Activated CD8-positive, alpha-beta T cell treated with anti-CD3 and anti-CD28 coated beads, Interleukin-2, amount 10 ng/mL, durations not matched to agents 7 days and 5 days (primary cell): ENCODE measurements around the gene PFN1. TPM values are rescaled to one million over a fixed set of nuclear protein-coding genes. Genes with fewer than 3 reads are reported as not detected.
"Not testable (repeated sequence)": the region's sequence is repeated elsewhere in the genome, so short reads cannot be mapped to it uniquely, and the experiment has no call there.

Experiments used
- ATAC-seq: fragments of 150-1000 bp; cut with Tn5 transposase; one replicate; pipeline ENCODE4 v1.10.0; 2021; ENCODE audit warnings: moderate library complexity
- CTCF ChIA-PET: fragments of 350-600 bp; sonication (Branson Sonifier 250); formaldehyde crosslinking; loops from one replicate; lab custom pipeline; 2021; ENCODE audit warnings: antibody characterized with exemption; lab: Charles Lee
- POLR2A ChIA-PET: fragments of 350-600 bp; sonication (Branson Sonifier 250); formaldehyde crosslinking; loops from one replicate; lab custom pipeline; 2021; ENCODE audit warnings: antibody characterized with exemption; lab: Charles Lee
- DNase-seq: peaks from one replicate; pipeline ENCODE4 v3.0.0-alpha.2; 2020
- H3K27ac Mint-ChIP-seq: one replicate; pipeline ENCODE4 v1.8.0; 2021; ENCODE audit warnings: mild to moderate bottlenecking, mixed read lengths
- H3K27me3 Mint-ChIP-seq: one replicate; pipeline ENCODE4 v1.8.0; 2021; ENCODE audit warnings: low read depth, mixed read lengths
- H3K36me3 Mint-ChIP-seq: one replicate; pipeline ENCODE4 v1.8.0; 2021; ENCODE audit warnings: low read depth, mixed read lengths
- H3K4me1 Mint-ChIP-seq: one replicate; pipeline ENCODE4 v1.8.0; 2021; ENCODE audit warnings: low read depth, mixed read lengths
- H3K4me3 Mint-ChIP-seq: one replicate; pipeline ENCODE4 v1.8.0; 2021; ENCODE audit warnings: mild to moderate bottlenecking, mixed read lengths
- H3K9me3 Mint-ChIP-seq: one replicate; pipeline ENCODE4 v1.8.0; 2022; ENCODE audit warnings: mixed read lengths; ENCODE audit not compliant: insufficient read depth
- total RNA-seq, 2 experiments: library from RNA; stranded (reverse); gene quantifications; one replicate each; pipeline ENCODE4 v1.2.3, GENCODE V29; 2021

Gene PFN1
- total RNA-seq, 2 experiments from 2014 or later: 2,493 to 2,581 TPM

GRCh38 chr17:4938069-4938491, 10.2 kb downstream of the PFN1 start:
- no peak for ATAC-seq
- H3K4me3 Mint-ChIP-seq: peak overlapping the region; percentile 97
- ChIA-PET POLR2A (interaction anchor here (0.9 to 1.2 kb wide), 2 partner anchors 12 to 20 kb away, joined by 3 read pairs; no protein-coding TSS in a partner anchor), CTCF (interaction anchor here (3.0 kb wide), 1 partner anchor 29 kb away, joined by 13 read pairs; no protein-coding TSS in a partner anchor)
- H3K36me3 Mint-ChIP-seq: peaks cover 79% of the 10 kb centered on the region
- DNase-seq: no peak
- H3K9me3 Mint-ChIP-seq: no peaks in the 10 kb centered on the region
- peak overlapping the region; percentile 64 for H3K27ac Mint-ChIP-seq
- H3K27me3 Mint-ChIP-seq: no peaks in the 10 kb centered on the region
- H3K4me1 Mint-ChIP-seq: peaks cover 63% of the 10 kb centered on the region

GRCh38 chr17:4937553-4937952, 10.8 kb downstream of the PFN1 start:
- DNase-seq (no peak), ATAC-seq (no peak)
- CTCF ChIA-PET: interaction anchor here (2.6 kb wide), 1 partner anchor 28 kb away, joined by 7 read pairs; no protein-coding TSS in a partner anchor
- POLR2A ChIA-PET: interaction anchor here (0.9 to 1.5 kb wide), 3 partner anchors 12 to 19 kb away, joined by 3 read pairs; no protein-coding TSS in a partner anchor
- no peaks in the 10 kb centered on the region for H3K9me3 Mint-ChIP-seq
- H3K27ac Mint-ChIP-seq: no peak overlapping the region
- peak overlapping the region; percentile 97 for H3K4me3 Mint-ChIP-seq
- H3K4me1 Mint-ChIP-seq: peaks cover 58% of the 10 kb centered on the region
- H3K27me3 Mint-ChIP-seq: no peaks in the 10 kb centered on the region
- peaks cover 74% of the 10 kb centered on the region for H3K36me3 Mint-ChIP-seq

GRCh38 chr17:4936436-4936835, 11.9 kb downstream of the PFN1 start:
- no peak overlapping the region for H3K4me3 Mint-ChIP-seq
- H3K4me1 Mint-ChIP-seq: peaks cover 47% of the 10 kb centered on the region

GRCh38 chr17:4935650-4936049, 12.7 kb downstream of the PFN1 start:
- Mint-ChIP-seq H3K27ac (no peak overlapping the region), H3K36me3 (peaks cover 63% of the 10 kb centered on the region), H3K4me3 (no peak overlapping the region), H3K9me3 (no peaks in the 10 kb centered on the region), H3K27me3 (no peaks in the 10 kb centered on the region), H3K4me1 (peaks cover 47% of the 10 kb centered on the region)
- ChIA-PET CTCF (interaction anchor here (2.6 kb wide), 1 partner anchor 26 kb away, joined by 7 read pairs; no protein-coding TSS in a partner anchor), POLR2A (interaction anchor here (1.3 kb wide), 1 partner anchor 12 kb away, joined by 4 read pairs; no protein-coding TSS in a partner anchor)
- ATAC-seq (no peak), DNase-seq (no peak)

More at GRCh38 chr17:4936436-4936835, 11.9 kb downstream of the PFN1 start:
- CTCF ChIA-PET: interaction anchor here (2.6 kb wide), 1 partner anchor 27 kb away, joined by 7 read pairs; no protein-coding TSS in a partner anchor
- peak overlapping the region; percentile 47 for H3K27ac Mint-ChIP-seq
- ATAC-seq (no peak), DNase-seq (no peak)
- H3K36me3 Mint-ChIP-seq: peaks cover 64% of the 10 kb centered on the region
- no peaks in the 10 kb centered on the region for H3K9me3 Mint-ChIP-seq
- H3K27me3 Mint-ChIP-seq: no peaks in the 10 kb centered on the region
- POLR2A ChIA-PET: interaction anchor here (1.3 to 1.5 kb wide), 3 partner anchors 11 to 31 kb away, joined by 3 to 5 read pairs (median 4); partner anchors contain the start of gene SPAG7

- Mint-ChIP-seq H3K4me1 (peaks cover 47% of the 10 kb centered on the region), H3K9me3 (no peaks in the 10 kb centered on the region), H3K4me3 (no peak overlapping the region), H3K36me3 (peaks cover 61% of the 10 kb centered on the region), H3K27me3 (no peaks in the 10 kb centered on the region), H3K27ac (peak overlapping the region; percentile 50)
- DNase-seq: peak; percentile 35
- ChIA-PET CTCF (interaction anchor here (0.7 to 1.3 kb wide), 3 partner anchors 25 to 33 kb away, joined by 3 to 5 read pairs (median 3); partner anchors contain the start of genes CHRNE and SPAG7), POLR2A (interaction anchor here (0.6 to 1.4 kb wide), 3 partner anchors 9 to 21 kb away, joined by 3 to 5 read pairs (median 3); no protein-coding TSS in a partner anchor)
- peak; percentile 20 for ATAC-seq
Measured at GRCh38 chr17:4934173-4934979, 14.0 kb downstream of the PFN1 start.

GRCh38 chr17:4933646-4934045, 14.7 kb downstream of the PFN1 start:
- Mint-ChIP-seq H3K4me3 (no peak overlapping the region), H3K27ac (peak overlapping the region; percentile 41), H3K9me3 (no peaks in the 10 kb centered on the region), H3K27me3 (no peaks in the 10 kb centered on the region), H3K4me1 (peaks cover 43% of the 10 kb centered on the region), H3K36me3 (peaks cover 60% of the 10 kb centered on the region)
- CTCF ChIA-PET: interaction anchor here (0.7 to 1.3 kb wide), 3 partner anchors 25 to 34 kb away, joined by 3 to 5 read pairs (median 3); partner anchors contain the start of genes CHRNE and SPAG7
- POLR2A ChIA-PET: interaction anchor here (1.3 to 1.4 kb wide), 2 partner anchors 9 to 22 kb away, joined by 3 read pairs; no protein-coding TSS in a partner anchor
- no peak for ATAC-seq
- no peak for DNase-seq

GRCh38 chr17:4932756-4933155, 15.6 kb downstream of the PFN1 start:
- H3K4me3 Mint-ChIP-seq: no peak overlapping the region
- ATAC-seq: no peak
- POLR2A ChIA-PET: interaction anchor here (0.6 to 1.6 kb wide), 3 partner anchors 8 to 101 kb away, joined by 3 to 6 read pairs (median 3); no protein-coding TSS in a partner anchor

GRCh38 chr17:4931963-4932362, 16.4 kb downstream of the PFN1 start, which contains the start of gene GP1BA:
TSS of gene GP1BA (plus strand) at chr17:4932277. CDS start at chr17:4932605, 328 bp downstream.
- H3K4me1 Mint-ChIP-seq: peaks cover 26% of the 10 kb centered on the region
- H3K27me3 Mint-ChIP-seq: no peaks in the 10 kb centered on the region
- no peak within 1 kb of the TSS for H3K4me3 Mint-ChIP-seq
- ATAC-seq: no peak
- ChIA-PET CTCF (interaction anchor here (0.6 kb wide), 1 partner anchor 149 kb away, joined by 4 read pairs; no protein-coding TSS in a partner anchor), POLR2A (interaction anchor here (1.6 kb wide), 1 partner anchor 8 kb away, joined by 6 read pairs; no protein-coding TSS in a partner anchor)
- no peaks in the 10 kb centered on the region for H3K9me3 Mint-ChIP-seq
- no peak for DNase-seq
- H3K36me3 Mint-ChIP-seq: peaks cover 50% of the 10 kb centered on the region
- H3K27ac Mint-ChIP-seq: no peak within 1 kb of the TSS

More at GRCh38 chr17:4932756-4933155, 15.6 kb downstream of the PFN1 start:
- peaks cover 34% of the 10 kb centered on the region for H3K4me1 Mint-ChIP-seq
- CTCF ChIA-PET: interaction anchor here (0.6 kb wide), 1 partner anchor 150 kb away, joined by 4 read pairs; no protein-coding TSS in a partner anchor
- no peak overlapping the region for H3K27ac Mint-ChIP-seq
- no peaks in the 10 kb centered on the region for H3K9me3 Mint-ChIP-seq
- H3K27me3 Mint-ChIP-seq: no peaks in the 10 kb centered on the region
- H3K36me3 Mint-ChIP-seq: peaks cover 55% of the 10 kb centered on the region
- DNase-seq: no peak

- Mint-ChIP-seq H3K4me1 (peaks cover 7% of the 10 kb centered on the region), H3K27ac (no peak overlapping the region), H3K36me3 (peaks cover 33% of the 10 kb centered on the region), H3K9me3 (no peaks in the 10 kb centered on the region), H3K4me3 (no peak overlapping the region), H3K27me3 (no peaks in the 10 kb centered on the region)
- ATAC-seq (no peak), DNase-seq (no peak)
- ChIA-PET POLR2A (interaction anchor here (1.6 kb wide), 1 partner anchor 10 kb away, joined by 3 read pairs; no protein-coding TSS in a partner anchor), CTCF (no interaction called here)
Measured at GRCh38 chr17:4928881-4929280, 19.4 kb downstream of the PFN1 start.

GRCh38 chr17:4926577-4927335, 21.6 kb downstream of the PFN1 start:
- H3K9me3 Mint-ChIP-seq, POLR2A ChIA-PET, H3K4me1 Mint-ChIP-seq, H3K27me3 Mint-ChIP-seq, H3K4me3 Mint-ChIP-seq, DNase-seq, ATAC-seq, H3K27ac Mint-ChIP-seq: not testable (repeated sequence)
- peaks cover 29% of the 10 kb centered on the region for H3K36me3 Mint-ChIP-seq
- CTCF ChIA-PET: interaction anchor here (1.0 to 1.4 kb wide), 2 partner anchors 18 to 23 kb away, joined by 4 read pairs; partner anchors contain the start of gene CHRNE
